Fibroblast of lung (primary cell): ENCODE data around the gene RBBP8. TPM values are rescaled to one million over a fixed set of nuclear protein-coding genes. Genes with fewer than 3 reads are reported as not detected.

Source experiments
- DNase-seq, 2 donors: peaks; one replicate each; pipeline versions ENCODE4 v3.0.0 to v3.0.0-alpha.2; 2010; ENCODE audit warnings: low read depth in 2 of 2
- H2AFZ ChIP-seq: 2 replicates; pipeline ENCODE4 v1.5.1; 2012; ENCODE audit warnings: low read length, control low read depth, inconsistent platforms
- H3K27ac ChIP-seq: 2 replicates; pipeline ENCODE4 v1.5.1; 2011; ENCODE audit warnings: low read length, control low read depth; ENCODE audit not compliant: insufficient read depth
- H3K27me3 ChIP-seq: 2 replicates; pipeline ENCODE4 v1.5.1; 2011; ENCODE audit warnings: mild to moderate bottlenecking, low read length; ENCODE audit not compliant: control insufficient read depth, insufficient read depth
- H3K36me3 ChIP-seq: 2 replicates; pipeline ENCODE4 v1.5.1; 2011; ENCODE audit warnings: low read length; ENCODE audit not compliant: control insufficient read depth, insufficient read depth
- H3K4me1 ChIP-seq: 2 replicates; pipeline ENCODE4 v1.5.1; 2011; ENCODE audit warnings: low read length; ENCODE audit not compliant: control insufficient read depth, insufficient read depth; ENCODE audit errors: extremely low read depth
- H3K4me2 ChIP-seq: 2 replicates; pipeline ENCODE4 v1.5.1; 2011; ENCODE audit warnings: low read length, control low read depth; ENCODE audit not compliant: insufficient read depth; ENCODE audit errors: extremely low read depth
- H3K4me3 ChIP-seq, 4 experiments: fragments of 200-600 bp in 1 of 4; sonication (generic) in 1 of 4; replicated peaks in 1 of 4; 2 replicates each; pipeline ENCODE4 v1.5.1; 2011 to 2016; ENCODE audit warnings: low read length in 4 of 4, low read depth in 3 of 4, mild to moderate bottlenecking in 3 of 4, control low read depth in 2 of 4, inconsistent platforms in 1 of 4, mixed read lengths in 1 of 4; ENCODE audit not compliant: insufficient read depth in 1 of 4; ENCODE audit errors: control extremely low read depth in 1 of 4
- H3K79me2 ChIP-seq: 2 replicates; pipeline ENCODE4 v1.5.1; 2012; ENCODE audit warnings: mild to moderate bottlenecking, low read length, inconsistent platforms; ENCODE audit not compliant: control insufficient read depth, insufficient read depth
- H3K9ac ChIP-seq: 2 replicates; pipeline ENCODE4 v1.5.1; 2011; ENCODE audit warnings: mild to moderate bottlenecking, low read length, control low read depth; ENCODE audit not compliant: insufficient read depth
- H3K9me3 ChIP-seq: 2 replicates; pipeline ENCODE4 v1.5.1; 2012; ENCODE audit warnings: low read depth, low read length; ENCODE audit not compliant: control insufficient read depth, insufficient read depth
- H4K20me1 ChIP-seq: 2 replicates; pipeline ENCODE4 v1.5.1; 2011; ENCODE audit warnings: low read length; ENCODE audit not compliant: control insufficient read depth, insufficient read depth; ENCODE audit errors: extremely low read depth
- EZH2 ChIP-seq: IDR thresholded peaks from 2 replicates; pipeline ENCODE4 v1.5.1; 2012; ENCODE audit warnings: low read length, control low read depth, mild to moderate bottlenecking; ENCODE audit errors: missing control alignments
- polyA plus RNA-seq, 2 donors: library from polyadenylated mRNA; depleted of rRNA in 1 of 2; stranded (reverse) in 1 of 2; unstranded in 1 of 2; fragments of >200 nt; gene quantifications; 2 replicates each; pipeline ENCODE4 v1.2.1, GENCODE V29; 2011 to 2012; ENCODE audit warnings: missing spikeins in 1 of 2
- total RNA-seq: library from RNA; depleted of rRNA; stranded (reverse); fragments of >200 nt; gene quantifications from 2 replicates; pipeline ENCODE4 v1.2.1, GENCODE V29; 2014
- TF ChIP-seq, protein P1 (sequence below), 2 donors: IDR thresholded peaks in 1 of 2; conservative IDR thresholded peaks in 1 of 2; 1 replicate in 1 of 2; 2 replicates in 1 of 2; pipeline ENCODE4 v1.5.1; 2011 to 2012; ENCODE audit warnings: low read length in 2 of 2, control low read depth in 1 of 2, inconsistent platforms in 1 of 2, low read depth in 1 of 2, mild to moderate bottlenecking in 1 of 2

The RBBP8 gene
- total and polyA plus RNA-seq, 2 donors (not counting 1 experiment from before 2014, with no cell fraction given) = 17.8 to 21.0 TPM

DNA sequence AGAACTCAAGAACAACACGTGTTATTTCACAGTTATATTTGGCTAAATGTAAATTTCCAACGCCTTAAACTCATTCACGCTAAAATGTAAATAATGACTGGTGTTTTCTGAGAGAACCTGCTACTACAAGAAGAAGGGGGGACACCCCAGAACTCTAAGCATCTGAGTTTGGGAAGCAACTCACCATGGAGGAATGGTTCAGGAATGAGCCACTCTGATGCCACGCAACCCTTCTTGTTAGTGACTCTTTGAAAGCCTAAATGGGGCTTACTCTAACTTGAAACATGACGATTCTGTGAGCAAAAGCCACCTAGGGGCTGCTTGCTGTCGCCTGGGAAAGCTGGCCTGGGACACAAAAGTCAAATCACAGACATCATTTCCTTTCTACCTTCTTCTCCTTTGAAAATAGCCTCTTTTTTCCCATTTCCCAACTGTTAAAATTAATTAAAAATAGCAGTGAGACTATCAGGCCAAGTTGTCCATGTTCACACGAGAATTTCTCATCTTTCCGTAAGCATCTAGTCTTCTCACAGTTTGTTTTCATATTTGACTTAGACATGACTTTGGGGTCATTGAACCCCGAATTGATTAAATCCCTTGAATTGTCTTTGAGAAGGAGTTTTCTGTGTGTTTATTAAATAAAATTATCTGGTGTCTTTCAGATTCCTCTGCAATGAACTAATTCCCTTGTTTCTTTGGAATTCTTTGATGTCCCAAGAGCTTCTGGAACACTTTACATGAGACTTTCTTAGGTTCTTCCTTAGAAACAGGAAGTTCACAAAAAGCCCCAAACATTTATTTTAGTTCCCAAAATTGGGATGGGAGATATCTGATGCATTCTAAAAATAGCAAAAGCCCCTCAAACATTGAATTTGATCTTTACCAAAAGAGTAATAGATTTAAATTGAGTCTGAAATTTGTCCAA, 126.7 kb downstream of the RBBP8 start:
- Histone ChIP-seq H3K4me1 (no peaks in the 10 kb centered on the region), H3K9me3 (no peaks in the 10 kb centered on the region), H3K9ac (no peak overlapping the region), H3K79me2 (no peaks in the 10 kb centered on the region), H2AFZ (no peak overlapping the region), H3K4me2 (no peak overlapping the region), H3K27ac (no peak overlapping the region), H3K4me3 (no peak overlapping the region), H3K36me3 (no peaks in the 10 kb centered on the region), H4K20me1 (no peaks in the 10 kb centered on the region), H3K27me3 (no peaks in the 10 kb centered on the region)
- no peak for TF ChIP-seq EZH2
- TF ChIP-seq, protein P1, sequence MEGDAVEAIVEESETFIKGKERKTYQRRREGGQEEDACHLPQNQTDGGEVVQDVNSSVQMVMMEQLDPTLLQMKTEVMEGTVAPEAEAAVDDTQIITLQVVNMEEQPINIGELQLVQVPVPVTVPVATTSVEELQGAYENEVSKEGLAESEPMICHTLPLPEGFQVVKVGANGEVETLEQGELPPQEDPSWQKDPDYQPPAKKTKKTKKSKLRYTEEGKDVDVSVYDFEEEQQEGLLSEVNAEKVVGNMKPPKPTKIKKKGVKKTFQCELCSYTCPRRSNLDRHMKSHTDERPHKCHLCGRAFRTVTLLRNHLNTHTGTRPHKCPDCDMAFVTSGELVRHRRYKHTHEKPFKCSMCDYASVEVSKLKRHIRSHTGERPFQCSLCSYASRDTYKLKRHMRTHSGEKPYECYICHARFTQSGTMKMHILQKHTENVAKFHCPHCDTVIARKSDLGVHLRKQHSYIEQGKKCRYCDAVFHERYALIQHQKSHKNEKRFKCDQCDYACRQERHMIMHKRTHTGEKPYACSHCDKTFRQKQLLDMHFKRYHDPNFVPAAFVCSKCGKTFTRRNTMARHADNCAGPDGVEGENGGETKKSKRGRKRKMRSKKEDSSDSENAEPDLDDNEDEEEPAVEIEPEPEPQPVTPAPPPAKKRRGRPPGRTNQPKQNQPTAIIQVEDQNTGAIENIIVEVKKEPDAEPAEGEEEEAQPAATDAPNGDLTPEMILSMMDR (conservative IDR thresholded peaks at IDR 0.05 in 1 of 2, IDR thresholded peaks at IDR 0.05 in 1 of 2; ENCODE audit: low read depth in 1 of 2, low read length in 2 of 2) = no peak
- no peak for DNase-seq

DNA sequence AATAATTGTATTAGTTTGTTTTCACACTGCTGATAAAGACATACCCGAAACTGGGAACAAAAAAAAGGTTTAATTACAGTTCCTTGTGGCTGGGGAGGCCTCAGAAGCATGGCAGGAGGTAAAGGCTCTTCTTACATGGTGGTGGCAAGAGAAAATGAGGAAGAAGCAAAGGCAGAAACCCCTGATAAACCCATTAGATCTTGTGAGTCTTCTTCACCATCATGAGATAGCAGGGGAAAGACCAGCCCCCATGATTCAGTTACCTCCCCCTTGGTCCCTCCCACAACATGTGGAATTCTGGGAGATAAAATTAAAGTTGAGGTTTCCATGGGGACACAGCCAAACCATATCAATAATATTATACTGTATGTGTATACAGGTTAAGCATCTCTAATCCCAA, 128.9 kb downstream of the RBBP8 start:
- no peaks in the 10 kb centered on the region for H3K9me3 ChIP-seq
- no peaks in the 10 kb centered on the region for H3K27me3 ChIP-seq
- H2AFZ ChIP-seq = no peak overlapping the region
- H3K36me3 ChIP-seq = no peaks in the 10 kb centered on the region
- TF ChIP-seq EZH2 = no peak
- no peaks in the 10 kb centered on the region for H4K20me1 ChIP-seq
- no peak overlapping the region for H3K4me3 ChIP-seq
- no peaks in the 10 kb centered on the region for H3K79me2 ChIP-seq
- no peak overlapping the region for H3K4me2 ChIP-seq
- H3K4me1 ChIP-seq = no peaks in the 10 kb centered on the region
- no peak overlapping the region for H3K9ac ChIP-seq
- no peak for DNase-seq
- H3K27ac ChIP-seq = no peak overlapping the region

DNA sequence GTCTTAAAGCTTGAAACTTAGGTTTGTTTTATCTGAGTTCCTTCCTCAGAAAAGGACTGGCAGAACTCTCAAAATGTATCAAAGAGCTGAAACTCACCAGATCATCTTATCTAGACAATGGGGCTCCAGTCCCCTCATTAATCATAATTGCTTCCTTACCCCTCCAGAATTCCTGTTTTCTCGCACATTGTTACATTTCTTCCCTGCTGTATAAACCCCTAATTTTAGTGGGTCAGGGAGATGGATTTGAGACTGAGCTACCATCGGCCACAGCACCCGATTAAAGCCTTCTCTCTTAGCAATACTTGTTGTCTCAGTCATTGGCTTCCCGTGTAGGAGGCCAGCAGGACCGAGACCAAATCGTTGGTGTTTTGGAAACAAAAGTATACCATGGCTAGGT, 130.4 kb downstream of the RBBP8 start:
- Histone ChIP-seq H3K27me3 (no peaks in the 10 kb centered on the region), H3K79me2 (no peaks in the 10 kb centered on the region), H2AFZ (no peak overlapping the region), H4K20me1 (no peaks in the 10 kb centered on the region), H3K4me2 (no peak overlapping the region), H3K9me3 (no peaks in the 10 kb centered on the region), H3K36me3 (no peaks in the 10 kb centered on the region), H3K4me3 (no peak overlapping the region), H3K9ac (no peak overlapping the region), H3K4me1 (no peaks in the 10 kb centered on the region), H3K27ac (no peak overlapping the region)
- TF ChIP-seq, protein P1 (conservative IDR thresholded peaks at IDR 0.05 in 1 of 2, IDR thresholded peaks at IDR 0.05 in 1 of 2; ENCODE audit: low read depth in 1 of 2, low read length in 2 of 2) = no peak
- DNase-seq = no peak
